ENCODE results near the gene ENAH. TPM values are rescaled to one million over a fixed set of nuclear protein-coding genes. Genes with fewer than 3 reads are reported as not detected.

Gene ENAH
- total RNA-seq, 1 donor from 2014 or later, result 749 TPM

DNA sequence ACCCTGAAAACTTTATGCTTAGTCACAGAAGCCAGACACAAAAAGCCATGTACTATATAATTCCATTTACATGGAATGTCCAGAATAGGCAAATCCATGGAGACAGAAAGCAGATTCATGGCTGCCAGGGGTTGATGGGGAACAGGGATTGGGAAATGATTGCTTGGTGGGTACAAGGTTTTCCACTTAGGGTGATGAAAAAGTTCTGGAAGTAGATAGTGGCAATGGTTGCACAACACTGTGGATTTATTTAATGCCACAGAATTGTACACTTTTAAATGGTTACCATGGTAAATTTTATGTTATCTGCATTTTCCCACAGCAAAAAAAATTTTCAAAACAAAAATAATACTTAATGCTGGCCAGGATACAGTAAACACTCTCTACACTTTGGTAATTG lies 40.6 kb downstream of the ENAH start:
- H3K27me3 ChIP-seq (ENCODE audit: insufficient read depth, low read length), result no peaks in the 10 kb centered on the region
- TF ChIP-seq CTCF (IDR thresholded peaks at IDR 0.05; ENCODE audit: insufficient read depth, low read depth, low read length) (no peak), EZH2 (IDR thresholded peaks at IDR 0.05; ENCODE audit: insufficient read depth, low read length) (no peak)
- no peak overlapping the region for H2AFZ ChIP-seq (ENCODE audit: low read depth, low read length)
- no peak overlapping the region for H3K4me3 ChIP-seq (ENCODE audit: insufficient read depth, low read depth, low read length)
- no peaks in the 10 kb centered on the region for H3K9me3 ChIP-seq (ENCODE audit: insufficient read depth, low read depth, low read length)
- no peaks in the 10 kb centered on the region for H3K27me3 Mint-ChIP-seq (ENCODE audit: low read depth, unreplicated experiment)
- H3K4me2 ChIP-seq (ENCODE audit: low read length), result no peak overlapping the region
- H3K36me3 ChIP-seq (ENCODE audit: insufficient read depth, low read length), result no peaks in the 10 kb centered on the region
- H3K9me3 Mint-ChIP-seq (ENCODE audit: unreplicated experiment), result no peaks in the 10 kb centered on the region
- H3K79me2 ChIP-seq (ENCODE audit: insufficient read depth, low read length), result peaks cover 93% of the 10 kb centered on the region
- peaks cover 53% of the 10 kb centered on the region for H3K4me1 Mint-ChIP-seq (ENCODE audit: low read depth, unreplicated experiment)
- no peak overlapping the region for H3K4me3 Mint-ChIP-seq (ENCODE audit: unreplicated experiment)
- H3K9ac ChIP-seq (ENCODE audit: low read length), result no peak overlapping the region
- peaks cover 6% of the 10 kb centered on the region for H3K36me3 Mint-ChIP-seq (ENCODE audit: low read depth, unreplicated experiment)
- no peaks in the 10 kb centered on the region for H3K4me1 ChIP-seq (ENCODE audit: insufficient read depth, low read length)
- FAIRE-seq (no peak), DNase-seq (ENCODE audit: low read depth) (no peak)
- H3K27ac ChIP-seq (ENCODE audit: low read depth, low read length), result no peak overlapping the region
- H3K27ac Mint-ChIP-seq (ENCODE audit: unreplicated experiment), result peak overlapping the region; percentile 7
- peaks cover 72% of the 10 kb centered on the region for H4K20me1 ChIP-seq (ENCODE audit: insufficient read depth, low read length)

DNA sequence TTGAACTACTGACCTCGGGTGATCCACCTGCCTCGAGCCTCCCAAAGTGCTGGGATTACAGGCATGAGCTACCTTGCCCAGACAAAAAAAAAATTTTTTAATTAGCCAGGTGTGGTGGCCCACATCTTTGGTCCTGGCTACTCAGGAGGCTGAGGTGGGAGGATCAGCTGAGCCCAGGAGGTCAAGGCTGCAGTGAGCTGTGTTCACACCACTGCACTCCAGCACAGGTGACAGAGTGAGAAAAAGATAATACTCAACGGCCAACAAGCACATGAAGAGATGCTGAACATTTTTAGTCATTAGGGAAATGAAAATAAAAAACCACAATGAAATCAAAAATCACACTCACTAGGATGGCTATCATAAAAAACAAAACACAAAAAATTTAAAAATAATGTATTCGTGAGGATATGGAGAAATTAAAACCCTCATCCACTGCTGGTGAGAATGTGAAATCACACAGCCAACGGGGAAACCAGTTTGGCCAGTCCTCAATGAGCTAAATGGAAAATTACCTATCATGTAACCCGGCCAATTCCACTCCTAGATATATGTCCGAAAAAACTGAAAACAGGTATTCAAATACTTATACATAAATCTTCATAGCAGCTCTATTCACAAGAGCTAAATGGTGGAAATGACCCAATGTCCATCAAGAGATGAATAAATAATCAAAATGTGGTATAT lies 41.2 kb downstream of the ENAH start:
- Histone ChIP-seq H3K9me3 (ENCODE audit: insufficient read depth, low read depth, low read length) (no peaks in the 10 kb centered on the region), H4K20me1 (ENCODE audit: insufficient read depth, low read length) (peaks cover 72% of the 10 kb centered on the region), H3K27me3 (ENCODE audit: insufficient read depth, low read length) (no peaks in the 10 kb centered on the region), H3K27ac (ENCODE audit: low read depth, low read length) (no peak overlapping the region), H3K9ac (ENCODE audit: low read length) (no peak overlapping the region), H3K79me2 (ENCODE audit: insufficient read depth, low read length) (peaks cover 93% of the 10 kb centered on the region), H3K4me2 (ENCODE audit: low read length) (no peak overlapping the region), H3K4me1 (ENCODE audit: insufficient read depth, low read length) (no peaks in the 10 kb centered on the region), H3K36me3 (ENCODE audit: insufficient read depth, low read length) (no peaks in the 10 kb centered on the region), H3K4me3 (ENCODE audit: insufficient read depth, low read depth, low read length) (no peak overlapping the region), H2AFZ (ENCODE audit: low read depth, low read length) (no peak overlapping the region)
- peaks cover 6% of the 10 kb centered on the region for H3K36me3 Mint-ChIP-seq (ENCODE audit: low read depth, unreplicated experiment)
- H3K9me3 Mint-ChIP-seq (ENCODE audit: unreplicated experiment), result no peaks in the 10 kb centered on the region
- H3K27ac Mint-ChIP-seq (ENCODE audit: unreplicated experiment), result peak overlapping the region; percentile 7
- TF ChIP-seq EZH2 (IDR thresholded peaks at IDR 0.05; ENCODE audit: insufficient read depth, low read length), result no peak
- TF ChIP-seq CTCF (IDR thresholded peaks at IDR 0.05; ENCODE audit: insufficient read depth, low read depth, low read length), result no peak
- FAIRE-seq (no peak), DNase-seq (ENCODE audit: low read depth) (no peak)
- no peak overlapping the region for H3K4me3 Mint-ChIP-seq (ENCODE audit: unreplicated experiment)
- H3K4me1 Mint-ChIP-seq (ENCODE audit: low read depth, unreplicated experiment), result peaks cover 56% of the 10 kb centered on the region
- no peaks in the 10 kb centered on the region for H3K27me3 Mint-ChIP-seq (ENCODE audit: low read depth, unreplicated experiment)

DNA sequence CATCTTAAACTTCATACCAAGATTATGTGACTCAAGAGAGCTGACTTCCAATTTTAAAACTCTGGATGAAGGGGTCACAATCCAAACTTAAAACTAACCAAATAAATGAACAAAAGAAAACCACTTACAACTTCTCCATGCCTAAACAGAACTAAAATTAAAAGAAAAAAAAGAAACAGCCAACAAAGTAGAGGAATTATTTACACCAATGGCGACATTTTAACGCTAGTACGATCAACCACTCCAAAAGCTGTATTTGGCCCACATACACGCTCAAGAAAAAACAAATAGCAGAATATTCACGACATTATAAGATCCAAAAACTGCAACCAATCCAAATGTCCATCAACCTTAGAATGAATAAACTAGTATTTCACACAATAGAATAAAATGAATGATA lies 42.4 kb downstream of the ENAH start:
- Histone ChIP-seq H3K27ac (ENCODE audit: low read depth, low read length) (no peak overlapping the region), H2AFZ (ENCODE audit: low read depth, low read length) (no peak overlapping the region), H3K36me3 (ENCODE audit: insufficient read depth, low read length) (no peaks in the 10 kb centered on the region), H4K20me1 (ENCODE audit: insufficient read depth, low read length) (peaks cover 81% of the 10 kb centered on the region), H3K4me3 (ENCODE audit: insufficient read depth, low read depth, low read length) (no peak overlapping the region), H3K4me1 (ENCODE audit: insufficient read depth, low read length) (no peaks in the 10 kb centered on the region), H3K79me2 (ENCODE audit: insufficient read depth, low read length) (peaks cover 94% of the 10 kb centered on the region), H3K27me3 (ENCODE audit: insufficient read depth, low read length) (no peaks in the 10 kb centered on the region), H3K4me2 (ENCODE audit: low read length) (no peak overlapping the region), H3K9ac (ENCODE audit: low read length) (no peak overlapping the region), H3K9me3 (ENCODE audit: insufficient read depth, low read depth, low read length) (no peaks in the 10 kb centered on the region)
- peak overlapping the region; percentile 29 for H3K4me3 Mint-ChIP-seq (ENCODE audit: unreplicated experiment)
- peaks cover 6% of the 10 kb centered on the region for H3K36me3 Mint-ChIP-seq (ENCODE audit: low read depth, unreplicated experiment)
- TF ChIP-seq EZH2 (IDR thresholded peaks at IDR 0.05; ENCODE audit: insufficient read depth, low read length), result no peak
- TF ChIP-seq CTCF (IDR thresholded peaks at IDR 0.05; ENCODE audit: insufficient read depth, low read depth, low read length), result no peak
- FAIRE-seq (no peak), DNase-seq (ENCODE audit: low read depth) (no peak)
- peaks cover 50% of the 10 kb centered on the region for H3K4me1 Mint-ChIP-seq (ENCODE audit: low read depth, unreplicated experiment)
- peak overlapping the region; percentile 36 for H3K27ac Mint-ChIP-seq (ENCODE audit: unreplicated experiment)
- H3K9me3 Mint-ChIP-seq (ENCODE audit: unreplicated experiment), result no peaks in the 10 kb centered on the region
- no peaks in the 10 kb centered on the region for H3K27me3 Mint-ChIP-seq (ENCODE audit: low read depth, unreplicated experiment)
